Endothelial cell of umbilical vein (primary cell): ENCODE results near the gene RIF1. TPM values are rescaled to one million over a fixed set of nuclear protein-coding genes. Genes with fewer than 3 reads are reported as not detected.

Experiments
- Bru-seq: library from RNA; stranded (reverse); fragments of 400-500 nt; gene quantifications from one replicate; lab custom pipeline; 2021; lab: Mats Ljungman, UMichigan
- BruChase-seq, 2 experiments: library from RNA; stranded (reverse); fragments of 400-500 nt; gene quantifications; one replicate each; lab custom pipeline; 2021; lab: Mats Ljungman, UMichigan
- BruUV-seq: library from RNA; stranded (reverse); fragments of 400-500 nt; replicated peaks from 2 replicates; lab custom pipeline; 2021; lab: Mats Ljungman, UMichigan
- CTCF ChIA-PET: fragments of 300-600, 350-600 bp; sonication (Branson Sonifier 250); formaldehyde crosslinking; loops from one replicate; lab custom pipeline; 2021; ENCODE audit warnings: antibody characterized with exemption, inconsistent platforms; lab: Charles Lee
- POLR2A ChIA-PET: fragments of 300-600, 350-600 bp; sonication (Branson Sonifier 250); formaldehyde crosslinking; loops from one replicate; lab custom pipeline; 2021; ENCODE audit warnings: antibody characterized with exemption, inconsistent platforms; lab: Charles Lee
- DNase-seq: peaks from one replicate; pipeline ENCODE4 v3.0.0-alpha.2; 2011; ENCODE audit warnings: low read depth, low spot score
- FAIRE-seq: peaks from 2 replicates; lab custom pipeline; 2011; peaks lifted over from hg19 to GRCh38; lab: Jason Lieb, UNC
- H2AFZ ChIP-seq: 2 replicates; pipeline ENCODE4 v1.6.0; 2012; ENCODE audit warnings: low read depth, low read length, control low read depth, inconsistent platforms
- H3K27ac ChIP-seq: 2 replicates; pipeline ENCODE4 v1.5.1; 2011; ENCODE audit warnings: low read depth, mild to moderate bottlenecking, control low read depth, low read length, moderate library complexity; ENCODE audit not compliant: insufficient read depth
- H3K27me3 ChIP-seq, 2 experiments: 2 replicates each; pipeline versions ENCODE4 v1.6.0 to v1.6.1; 2011; ENCODE audit warnings: low read length in 2 of 2, mixed read lengths in 1 of 2; ENCODE audit not compliant: control insufficient read depth in 2 of 2, insufficient read depth in 2 of 2
- H3K36me3 ChIP-seq, 2 experiments: 2 replicates in 1 of 2; 3 replicates in 1 of 2; pipeline ENCODE4 v1.5.1; 2011; ENCODE audit warnings: low read length in 2 of 2, mild to moderate bottlenecking in 1 of 2, moderate library complexity in 1 of 2; ENCODE audit not compliant: control insufficient read depth in 2 of 2, insufficient read depth in 2 of 2; ENCODE audit errors: extremely low read depth in 1 of 2
- H3K4me1 ChIP-seq: 3 replicates; pipeline ENCODE4 v1.5.1; 2011; ENCODE audit warnings: mild to moderate bottlenecking, low read length; ENCODE audit not compliant: control insufficient read depth, insufficient read depth; ENCODE audit errors: extremely low read depth
- H3K4me2 ChIP-seq: 2 replicates; pipeline ENCODE4 v1.6.1; 2011; ENCODE audit warnings: low read length, control low read depth, mixed read lengths; ENCODE audit not compliant: insufficient read depth
- H3K4me3 ChIP-seq, 3 experiments: fragments of 200-600 bp in 1 of 3; sonication (generic), shearing (Covaris generic) in 1 of 3; replicated peaks in 1 of 3; 2 replicates each; pipeline ENCODE4 v1.5.1; 2011 to 2016; ENCODE audit warnings: control low read depth in 3 of 3, low read length in 3 of 3, mild to moderate bottlenecking in 2 of 3, inconsistent platforms in 1 of 3, low read depth in 1 of 3, moderate library complexity in 1 of 3; ENCODE audit not compliant: insufficient read depth in 1 of 3
- H3K79me2 ChIP-seq: 2 replicates; pipeline ENCODE4 v1.6.0; 2012; ENCODE audit warnings: low read length, inconsistent platforms; ENCODE audit not compliant: control insufficient read depth, insufficient read depth
- H3K9ac ChIP-seq: replicated peaks from 2 replicates; pipeline ENCODE3; 2011; ENCODE audit warnings: low read length, control low read depth; ENCODE audit not compliant: insufficient read depth; ENCODE audit errors: extremely low read depth
- H3K9me1 ChIP-seq: replicated peaks from 3 replicates; pipeline ENCODE4 v1.6.0; 2011; ENCODE audit warnings: mild to moderate bottlenecking, low read length; ENCODE audit not compliant: control insufficient read depth, insufficient read depth; ENCODE audit errors: extremely low read depth
- H3K9me3 ChIP-seq: replicated peaks from 2 replicates; pipeline ENCODE4 v1.5.1; 2012; ENCODE audit warnings: low read length, inconsistent platforms; ENCODE audit not compliant: control insufficient read depth, insufficient read depth
- H4K20me1 ChIP-seq: replicated peaks from 2 replicates; pipeline ENCODE3; 2011; ENCODE audit warnings: mild to moderate bottlenecking, low read length; ENCODE audit not compliant: control insufficient read depth, insufficient read depth; ENCODE audit errors: extremely low read depth
- EZH2 ChIP-seq: IDR thresholded peaks from 2 replicates; pipeline ENCODE4 v1.6.1; 2012; ENCODE audit warnings: borderline replicate concordance, low read depth, mild to moderate bottlenecking, moderate library complexity, low read length, inconsistent platforms; ENCODE audit not compliant: severe bottlenecking
- FOS ChIP-seq: IDR thresholded peaks from 2 replicates; pipeline ENCODE4 v1.6.1; 2011; ENCODE audit warnings: mild to moderate bottlenecking, low read length, moderate library complexity, borderline replicate concordance; ENCODE audit not compliant: insufficient read depth
- GATA2 ChIP-seq: IDR thresholded peaks from 2 replicates; pipeline ENCODE4 v1.7.0; 2011; ENCODE audit warnings: low read depth, mild to moderate bottlenecking, moderate library complexity, mixed read lengths, low read length; ENCODE audit not compliant: insufficient read length, insufficient read depth
- JUN ChIP-seq: IDR thresholded peaks from 2 replicates; pipeline ENCODE4 v1.6.1; 2011; ENCODE audit warnings: borderline replicate concordance, low read depth; ENCODE audit not compliant: insufficient read length, insufficient read depth
- MYC ChIP-seq: IDR thresholded peaks from one replicate; pipeline ENCODE4 v1.6.1; 2011; ENCODE audit warnings: mild to moderate bottlenecking, low read depth, low read length
- POLR2A ChIP-seq: IDR thresholded peaks from 2 replicates; pipeline ENCODE4 v1.6.1; 2012; ENCODE audit warnings: low read depth, mild to moderate bottlenecking, control low read depth, low read length
- POLR2AphosphoS5 ChIP-seq: IDR thresholded peaks from 2 replicates; pipeline ENCODE4 v1.6.1; 2012; ENCODE audit warnings: low read depth, mild to moderate bottlenecking, control low read depth, low read length, moderate library complexity; ENCODE audit not compliant: insufficient read depth
- dilution Hi-C: fragments of 300-500 bp; cut with MboI; formaldehyde crosslinking; loops from one replicate; pipeline ENCODE4 v1.15.0; 2019; ENCODE audit warnings: low sequenced_read_pairs; ENCODE audit not compliant: extremely low pct_ligation_motif_present
- intact Hi-C: fragments of 100-400 bp; cut with micrococcal nuclease; formaldehyde crosslinking; loops from one replicate; pipeline ENCODE4 v1.10.0; 2022
- long read RNA-seq: library from polyadenylated mRNA; stranded (forward); transcript quantifications from one replicate; pipeline ENCODE4 v2.0.0, GENCODE V29; 2021
- polyA minus RNA-seq, 3 experiments: library from RNA; depleted of rRNA, polyadenylated mRNA; stranded (reverse); fragments of >200 nt; gene quantifications; 1 replicate in 1 of 3; 2 replicates in 2 of 3; pipeline ENCODE4 v1.2.3, GENCODE V29; 2011
- polyA plus RNA-seq, 4 experiments: library from polyadenylated mRNA; depleted of rRNA in 3 of 4; stranded (reverse) in 3 of 4; unstranded in 1 of 4; fragments of >200 nt; gene quantifications; 2 replicates each; pipeline versions ENCODE4 v1.2.1 to v1.2.3, GENCODE V29; 2011 to 2012; ENCODE audit warnings: missing spikeins in 1 of 4
- total RNA-seq: library from RNA; stranded (reverse); gene quantifications from 2 replicates; pipeline ENCODE4 v1.2.3, GENCODE V29; 2021
- TF ChIP-seq, protein P1 (sequence below), 2 donors: IDR thresholded peaks; 1 replicate in 1 of 2; 2 replicates in 1 of 2; pipeline ENCODE4 v1.5.1; 2011; ENCODE audit warnings: low read length in 2 of 2, mild to moderate bottlenecking in 2 of 2, moderate library complexity in 2 of 2, control low read depth in 1 of 2, inconsistent platforms in 1 of 2, low read depth in 1 of 2; ENCODE audit not compliant: insufficient read depth in 1 of 2; ENCODE audit errors: extremely low read depth in 1 of 2
- TF ChIP-seq, protein P2 (sequence below): IDR thresholded peaks from 2 replicates; pipeline ENCODE4 v1.6.1; 2011; ENCODE audit not compliant: insufficient read depth, insufficient read length

Gene RIF1, protein sequence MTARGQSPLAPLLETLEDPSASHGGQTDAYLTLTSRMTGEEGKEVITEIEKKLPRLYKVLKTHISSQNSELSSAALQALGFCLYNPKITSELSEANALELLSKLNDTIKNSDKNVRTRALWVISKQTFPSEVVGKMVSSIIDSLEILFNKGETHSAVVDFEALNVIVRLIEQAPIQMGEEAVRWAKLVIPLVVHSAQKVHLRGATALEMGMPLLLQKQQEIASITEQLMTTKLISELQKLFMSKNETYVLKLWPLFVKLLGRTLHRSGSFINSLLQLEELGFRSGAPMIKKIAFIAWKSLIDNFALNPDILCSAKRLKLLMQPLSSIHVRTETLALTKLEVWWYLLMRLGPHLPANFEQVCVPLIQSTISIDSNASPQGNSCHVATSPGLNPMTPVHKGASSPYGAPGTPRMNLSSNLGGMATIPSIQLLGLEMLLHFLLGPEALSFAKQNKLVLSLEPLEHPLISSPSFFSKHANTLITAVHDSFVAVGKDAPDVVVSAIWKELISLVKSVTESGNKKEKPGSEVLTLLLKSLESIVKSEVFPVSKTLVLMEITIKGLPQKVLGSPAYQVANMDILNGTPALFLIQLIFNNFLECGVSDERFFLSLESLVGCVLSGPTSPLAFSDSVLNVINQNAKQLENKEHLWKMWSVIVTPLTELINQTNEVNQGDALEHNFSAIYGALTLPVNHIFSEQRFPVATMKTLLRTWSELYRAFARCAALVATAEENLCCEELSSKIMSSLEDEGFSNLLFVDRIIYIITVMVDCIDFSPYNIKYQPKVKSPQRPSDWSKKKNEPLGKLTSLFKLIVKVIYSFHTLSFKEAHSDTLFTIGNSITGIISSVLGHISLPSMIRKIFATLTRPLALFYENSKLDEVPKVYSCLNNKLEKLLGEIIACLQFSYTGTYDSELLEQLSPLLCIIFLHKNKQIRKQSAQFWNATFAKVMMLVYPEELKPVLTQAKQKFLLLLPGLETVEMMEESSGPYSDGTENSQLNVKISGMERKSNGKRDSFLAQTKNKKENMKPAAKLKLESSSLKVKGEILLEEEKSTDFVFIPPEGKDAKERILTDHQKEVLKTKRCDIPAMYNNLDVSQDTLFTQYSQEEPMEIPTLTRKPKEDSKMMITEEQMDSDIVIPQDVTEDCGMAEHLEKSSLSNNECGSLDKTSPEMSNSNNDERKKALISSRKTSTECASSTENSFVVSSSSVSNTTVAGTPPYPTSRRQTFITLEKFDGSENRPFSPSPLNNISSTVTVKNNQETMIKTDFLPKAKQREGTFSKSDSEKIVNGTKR (N-terminal part only)
- total RNA-seq (43.7 and 55.3 TPM in 2 replicates), polyA plus RNA-seq (3.1 and 5.1 TPM in 2 replicates), polyA minus RNA-seq (50.4 and 60.0 TPM in 2 replicates), Bru-seq, nascent RNA (percentile 95 among the genes with signal in this experiment), BruChase-seq, experiment 1, labeled RNA remaining after a 6-hour chase (percentile 93 among the genes with signal in this experiment), BruChase-seq, experiment 2, labeled RNA remaining after a 2-hour chase (percentile 96 among the genes with signal in this experiment)
- 4.3 and 4.9 TPM in 2 replicates for polyA plus RNA-seq (2011; cell fraction: cytosol; rRNA removed)
- 21.1 and 28.8 TPM in 2 replicates for polyA plus RNA-seq (2011; cell fraction: nucleus; rRNA removed)
- 13.8 and 19.0 TPM in 2 replicates for polyA plus RNA-seq (2012)
- polyA minus RNA-seq (2011; cell fraction: cytosol; rRNA and poly(A)+ RNA removed), result 28.2 TPM
- polyA minus RNA-seq (2011; cell fraction: nucleus; rRNA and poly(A)+ RNA removed), result 62.4 and 110 TPM in 2 replicates
- long read RNA-seq, full-length matches to known transcripts, result 3 of 9 reads
- long read RNA-seq, partial matches to known transcripts, result 3 of 9 reads
- long read RNA-seq, other reads (novel, unspliced or antisense), result 3 of 9 reads

DNA sequence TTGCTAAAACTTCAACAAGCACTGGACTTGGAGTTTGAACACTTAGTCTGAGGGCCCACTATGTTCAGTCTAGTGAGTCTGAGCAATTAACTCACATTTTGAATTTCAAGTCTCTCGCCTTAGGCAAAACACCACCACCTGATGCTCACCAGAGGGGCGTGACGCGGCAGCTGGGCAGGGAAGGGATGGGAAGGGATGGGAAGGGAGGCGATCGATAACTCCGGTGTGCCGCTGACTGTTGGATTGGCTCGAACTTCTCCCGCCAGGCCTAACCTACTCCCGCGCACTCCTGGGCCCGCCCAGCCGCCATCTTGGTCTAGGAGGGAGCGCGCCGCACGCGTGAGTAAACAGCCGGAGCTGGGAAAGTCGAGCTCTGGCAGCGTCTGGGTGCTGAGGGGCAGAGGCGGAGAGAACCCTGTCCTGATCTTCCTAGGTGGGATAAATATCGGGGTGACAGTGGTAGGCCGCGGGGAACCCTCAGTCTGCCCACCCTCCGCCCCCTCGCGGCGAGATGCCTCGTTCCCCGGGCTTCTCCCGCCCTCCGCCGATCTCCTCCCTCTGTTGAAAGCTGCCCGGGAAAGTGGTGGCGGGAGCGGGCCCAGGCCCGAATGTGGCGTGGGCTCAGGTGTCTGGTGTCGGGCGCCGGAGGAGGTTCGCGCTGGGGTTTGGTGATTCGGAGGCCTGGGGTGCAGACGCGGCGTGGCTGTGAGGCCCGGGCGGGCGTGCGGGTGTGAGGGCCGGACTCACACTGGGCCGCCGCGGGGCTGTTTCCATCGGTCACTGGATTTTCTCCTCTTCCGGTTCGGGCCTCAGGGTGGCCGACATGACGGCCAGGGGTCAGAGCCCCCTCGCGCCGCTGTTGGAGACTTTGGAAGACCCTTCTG is at the start of gene RIF1:
Gene RIF1 (plus strand): TSS at position 302 of the 884 bp plus-strand sequence. CDS start 522 bp downstream, at position 824.
- DNase-seq (peak; percentile 90), FAIRE-seq (peak; percentile 94)
- peaks cover 2 to 12% of the 10 kb centered on the region in 2 experiments for H3K36me3 ChIP-seq
- TSS peak; percentile 59 for BruUV-seq
- peak within 1 kb of the TSS; percentile 60 for H3K27ac ChIP-seq
- ChIA-PET POLR2A (no interaction called here), CTCF (interaction anchor here (0.6 to 1.4 kb wide), 16 partner anchors 9 to 1211 kb away, joined by 3 to 14 read pairs (median 4); partner anchors contain the start of genes NMI and RBM43)
- peak within 1 kb of the TSS; percentile 89 to 100 (median 97) for H3K4me3 ChIP-seq
- peak; percentile 77 for TF ChIP-seq POLR2A
- no peak for TF ChIP-seq FOS
- TF ChIP-seq GATA2, result no peak
- no peak for TF ChIP-seq JUN
- no peak for TF ChIP-seq EZH2
- TF ChIP-seq, protein P1, sequence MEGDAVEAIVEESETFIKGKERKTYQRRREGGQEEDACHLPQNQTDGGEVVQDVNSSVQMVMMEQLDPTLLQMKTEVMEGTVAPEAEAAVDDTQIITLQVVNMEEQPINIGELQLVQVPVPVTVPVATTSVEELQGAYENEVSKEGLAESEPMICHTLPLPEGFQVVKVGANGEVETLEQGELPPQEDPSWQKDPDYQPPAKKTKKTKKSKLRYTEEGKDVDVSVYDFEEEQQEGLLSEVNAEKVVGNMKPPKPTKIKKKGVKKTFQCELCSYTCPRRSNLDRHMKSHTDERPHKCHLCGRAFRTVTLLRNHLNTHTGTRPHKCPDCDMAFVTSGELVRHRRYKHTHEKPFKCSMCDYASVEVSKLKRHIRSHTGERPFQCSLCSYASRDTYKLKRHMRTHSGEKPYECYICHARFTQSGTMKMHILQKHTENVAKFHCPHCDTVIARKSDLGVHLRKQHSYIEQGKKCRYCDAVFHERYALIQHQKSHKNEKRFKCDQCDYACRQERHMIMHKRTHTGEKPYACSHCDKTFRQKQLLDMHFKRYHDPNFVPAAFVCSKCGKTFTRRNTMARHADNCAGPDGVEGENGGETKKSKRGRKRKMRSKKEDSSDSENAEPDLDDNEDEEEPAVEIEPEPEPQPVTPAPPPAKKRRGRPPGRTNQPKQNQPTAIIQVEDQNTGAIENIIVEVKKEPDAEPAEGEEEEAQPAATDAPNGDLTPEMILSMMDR (IDR thresholded peaks at IDR 0.05; ENCODE audit: extremely low read depth in 1 of 2, insufficient read depth in 1 of 2, low read depth in 1 of 2, low read length in 2 of 2), result peak; percentile 50 to 79
- peak; percentile 42 for TF ChIP-seq MYC
- TF ChIP-seq, protein P2, sequence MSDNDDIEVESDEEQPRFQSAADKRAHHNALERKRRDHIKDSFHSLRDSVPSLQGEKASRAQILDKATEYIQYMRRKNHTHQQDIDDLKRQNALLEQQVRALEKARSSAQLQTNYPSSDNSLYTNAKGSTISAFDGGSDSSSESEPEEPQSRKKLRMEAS, result peak; percentile 12
- TF ChIP-seq POLR2AphosphoS5, result peak; percentile 88
- no peaks in the 10 kb centered on the region for H3K27me3 ChIP-seq
- H3K9me3 ChIP-seq, result no peaks in the 10 kb centered on the region
- intact Hi-C loops (loop anchor here (1.0 to 5.0 kb wide), 3 partner anchors 58 to 149 kb away; partner anchors contain the start of genes NMI and RBM43), dilution Hi-C loops (no loop called here)
- H3K9me1 ChIP-seq, result no peaks in the 10 kb centered on the region
- peaks cover 40% of the 10 kb centered on the region for H3K79me2 ChIP-seq
- peak within 1 kb of the TSS; percentile 93 for H3K4me2 ChIP-seq
- peaks cover 7% of the 10 kb centered on the region for H3K4me1 ChIP-seq
- no peaks in the 10 kb centered on the region for H4K20me1 ChIP-seq
- peak within 1 kb of the TSS; percentile 97 for H3K9ac ChIP-seq
- H2AFZ ChIP-seq, result peak within 1 kb of the TSS; percentile 82
